ENCODE measurements around the gene PPP1R12C. TPM values are rescaled to one million over a fixed set of nuclear protein-coding genes. Genes with fewer than 3 reads are reported as not detected.

The PPP1R12C gene
- total and polyA plus RNA-seq, 3 donors from 2014 or later = 184 to 220 (median 206) TPM

- no peaks in the 10 kb centered on the region for H3K4me1 ChIP-seq
- no peaks in the 10 kb centered on the region for H3K36me3 ChIP-seq (ENCODE audit: low read depth, missing control alignments)
- no peak overlapping the region for H3K4me3 ChIP-seq
- TF ChIP-seq POLR2A (IDR thresholded peaks at IDR 0.05) = no peak
- TF ChIP-seq CTCF (IDR thresholded peaks at IDR 0.05) = no peak
- H3K27ac ChIP-seq = no peak overlapping the region
- H3K9me3 ChIP-seq = no peaks in the 10 kb centered on the region
- WGBS, 2 donors = 78 to 82% methylated on average over 18 to 25 of the region's 25 CpGs
- DNase-seq = no peak
- intact Hi-C loops (cut with DNase I; ENCODE audit: low total_unique reads) = no loop called here
- no peaks in the 10 kb centered on the region for H3K27me3 ChIP-seq
Measured at GRCh38 chr19:55133639-55134444, 16.4 kb upstream of the PPP1R12C start.

GRCh38 chr19:55132453-55133129 is 15.2 kb upstream of the PPP1R12C start:
- Histone ChIP-seq H3K4me1 (no peaks in the 10 kb centered on the region), H3K4me3 (no peak overlapping the region), H3K36me3 (ENCODE audit: low read depth, missing control alignments) (no peaks in the 10 kb centered on the region), H3K9me3 (no peaks in the 10 kb centered on the region), H3K27me3 (no peaks in the 10 kb centered on the region), H3K27ac (no peak overlapping the region)
- TF ChIP-seq POLR2A (IDR thresholded peaks at IDR 0.05) = no peak
- no peak for TF ChIP-seq CTCF (IDR thresholded peaks at IDR 0.05)
- WGBS, 2 donors = 62 to 80% methylated on average over 14 of the region's 14 CpGs
- intact Hi-C loops (cut with DNase I; ENCODE audit: low total_unique reads) = no loop called here
- DNase-seq = no peak

- 86 to 89% methylated on average over 16 of the region's 16 CpGs for WGBS, 2 donors
- intact Hi-C loops (cut with DNase I; ENCODE audit: low total_unique reads) = no loop called here
- Histone ChIP-seq H3K27me3 (no peaks in the 10 kb centered on the region), H3K27ac (no peak overlapping the region), H3K4me1 (no peaks in the 10 kb centered on the region), H3K4me3 (no peak overlapping the region), H3K36me3 (ENCODE audit: low read depth, missing control alignments) (no peaks in the 10 kb centered on the region), H3K9me3 (no peaks in the 10 kb centered on the region)
- TF ChIP-seq CTCF (IDR thresholded peaks at IDR 0.05) (no peak), POLR2A (IDR thresholded peaks at IDR 0.05) (no peak)
- no peak for DNase-seq
Measured at GRCh38 chr19:55131421-55131820, 14.0 kb upstream of the PPP1R12C start.

GRCh38 chr19:55119053-55119452 is 1.6 kb upstream of the PPP1R12C start:
- Histone ChIP-seq H3K36me3 (ENCODE audit: low read depth, missing control alignments) (no peaks in the 10 kb centered on the region), H3K4me1 (peaks cover 19% of the 10 kb centered on the region), H3K27me3 (no peaks in the 10 kb centered on the region), H3K4me3 (peak overlapping the region in 1 of 2 donors; percentile 67), H3K9me3 (no peaks in the 10 kb centered on the region), H3K27ac (no peak overlapping the region)
- TF ChIP-seq CTCF (IDR thresholded peaks at IDR 0.05) = no peak
- TF ChIP-seq POLR2A (IDR thresholded peaks at IDR 0.05) = no peak
- DNase-seq = no peak
- WGBS, 2 donors = 47 to 63% methylated on average over 14 of the region's 14 CpGs
- intact Hi-C loops (cut with DNase I; ENCODE audit: low total_unique reads) = no loop called here

Data from testis (tissue), 3 donors.